ENCODE measurements around the gene RAN.
"Not testable (repeated sequence)": the region's sequence is repeated elsewhere in the genome, so short reads cannot be mapped to it uniquely, and the experiment has no call there.

Gene RAN

DNA sequence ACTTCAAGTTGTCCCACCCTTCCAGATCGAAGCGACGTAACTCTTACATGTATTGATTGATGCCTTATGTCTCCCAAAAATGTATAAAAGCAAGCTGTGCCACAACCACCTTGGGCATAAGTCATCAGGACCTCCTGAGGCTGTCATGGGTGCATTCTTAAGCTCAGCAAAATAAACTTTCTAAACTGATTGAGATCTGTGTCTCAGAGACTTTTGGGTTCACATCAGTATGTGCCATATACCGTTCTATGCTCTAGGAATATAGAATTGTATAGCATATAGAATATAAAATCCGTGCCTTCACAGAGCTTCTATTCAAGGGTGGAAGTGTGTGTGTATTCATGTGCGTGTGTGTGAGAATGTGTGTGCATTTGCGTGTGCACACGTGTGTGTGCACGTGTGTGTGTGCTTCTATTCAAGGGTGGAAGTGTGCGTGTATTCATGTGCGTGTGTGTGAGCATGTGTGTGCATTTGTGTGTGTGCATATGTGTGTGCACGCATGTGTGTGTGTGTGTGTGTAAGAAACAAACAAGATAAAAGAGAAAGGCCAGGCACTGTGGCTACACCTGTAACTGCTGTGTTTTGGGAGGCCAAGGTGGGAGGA, 21.3 kb upstream of the RAN start:
- TF ChIP-seq, protein P1, sequence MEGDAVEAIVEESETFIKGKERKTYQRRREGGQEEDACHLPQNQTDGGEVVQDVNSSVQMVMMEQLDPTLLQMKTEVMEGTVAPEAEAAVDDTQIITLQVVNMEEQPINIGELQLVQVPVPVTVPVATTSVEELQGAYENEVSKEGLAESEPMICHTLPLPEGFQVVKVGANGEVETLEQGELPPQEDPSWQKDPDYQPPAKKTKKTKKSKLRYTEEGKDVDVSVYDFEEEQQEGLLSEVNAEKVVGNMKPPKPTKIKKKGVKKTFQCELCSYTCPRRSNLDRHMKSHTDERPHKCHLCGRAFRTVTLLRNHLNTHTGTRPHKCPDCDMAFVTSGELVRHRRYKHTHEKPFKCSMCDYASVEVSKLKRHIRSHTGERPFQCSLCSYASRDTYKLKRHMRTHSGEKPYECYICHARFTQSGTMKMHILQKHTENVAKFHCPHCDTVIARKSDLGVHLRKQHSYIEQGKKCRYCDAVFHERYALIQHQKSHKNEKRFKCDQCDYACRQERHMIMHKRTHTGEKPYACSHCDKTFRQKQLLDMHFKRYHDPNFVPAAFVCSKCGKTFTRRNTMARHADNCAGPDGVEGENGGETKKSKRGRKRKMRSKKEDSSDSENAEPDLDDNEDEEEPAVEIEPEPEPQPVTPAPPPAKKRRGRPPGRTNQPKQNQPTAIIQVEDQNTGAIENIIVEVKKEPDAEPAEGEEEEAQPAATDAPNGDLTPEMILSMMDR (conservative IDR thresholded peaks at IDR 0.05; ENCODE audit: low read length) = no peak
- no peak overlapping the region for H3K4me3 ChIP-seq (ENCODE audit: low read length)
- no peak for DNase-seq (ENCODE audit: low read depth)

DNA sequence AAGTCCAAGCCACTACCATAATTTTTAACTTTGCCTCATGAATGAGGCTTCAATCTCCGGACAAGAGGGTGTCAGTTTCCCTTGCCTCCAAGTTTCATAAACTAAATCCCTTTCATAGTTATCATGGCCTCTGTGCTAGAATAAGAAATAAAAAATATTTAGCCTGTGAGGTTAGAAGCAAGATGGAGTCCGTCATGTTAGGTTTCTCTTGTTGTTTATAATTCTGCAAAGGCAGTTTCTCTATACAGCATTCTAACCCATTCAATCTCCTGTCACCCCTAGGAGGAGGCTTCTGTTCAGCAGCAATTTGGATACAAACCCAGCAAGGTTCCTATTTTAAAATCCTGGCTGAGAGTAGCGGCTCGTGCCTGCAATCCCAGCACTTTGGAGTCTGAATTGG, 15.8 kb upstream of the RAN start:
- no peak overlapping the region for H3K4me3 ChIP-seq (ENCODE audit: low read length)
- TF ChIP-seq, protein P1 (conservative IDR thresholded peaks at IDR 0.05; ENCODE audit: low read length) = no peak

DNA sequence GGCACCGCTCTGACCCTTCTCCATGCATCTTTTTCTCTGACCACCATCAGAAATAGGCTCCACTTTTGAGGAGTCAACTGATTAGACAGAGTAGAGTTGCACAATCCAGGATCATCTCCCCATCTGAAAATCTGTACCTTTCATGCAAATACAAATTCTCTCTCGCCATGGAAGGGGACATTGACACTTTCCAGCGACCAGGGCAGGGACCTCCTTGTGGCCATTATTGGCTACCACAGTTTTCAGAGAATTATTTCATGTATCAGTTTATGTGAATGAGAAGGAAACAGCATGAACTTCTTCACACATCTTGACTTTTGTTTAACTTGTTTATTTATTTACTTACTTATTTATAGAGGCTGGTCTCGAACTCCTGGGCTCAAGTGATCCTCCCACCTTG, 13.8 kb upstream of the RAN start:
- TF ChIP-seq, protein P1 (conservative IDR thresholded peaks at IDR 0.05; ENCODE audit: low read length) = no peak
- DNase-seq (ENCODE audit: low read depth) = no peak
- no peak overlapping the region for H3K4me3 ChIP-seq (ENCODE audit: low read length)

More for the DNA sequence above, 15.8 kb upstream of the RAN start:
- no peak for DNase-seq (ENCODE audit: low read depth)

DNA sequence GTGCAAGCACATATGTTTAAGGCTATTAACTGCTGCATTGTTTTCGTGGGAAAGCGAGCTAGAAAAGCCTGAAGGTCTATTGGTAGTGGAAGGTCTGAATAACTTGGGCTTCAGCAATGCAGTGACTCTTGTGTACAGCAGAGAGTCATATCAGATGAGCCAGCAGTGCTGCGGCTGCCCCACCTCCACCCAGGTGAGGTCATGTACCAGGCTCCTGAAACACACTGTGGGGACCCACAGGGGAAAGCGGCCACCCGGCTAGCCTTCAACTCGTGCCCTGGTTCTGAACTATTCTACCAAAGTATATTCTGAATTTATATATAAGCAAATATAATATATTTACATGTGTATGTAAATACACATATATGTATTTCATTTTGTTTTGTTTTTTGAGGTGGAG, 12.7 kb upstream of the RAN start:
- no peak for DNase-seq (ENCODE audit: low read depth)
- TF ChIP-seq, protein P1 (conservative IDR thresholded peaks at IDR 0.05; ENCODE audit: low read length) = no peak
- no peak overlapping the region for H3K4me3 ChIP-seq (ENCODE audit: low read length)

DNA sequence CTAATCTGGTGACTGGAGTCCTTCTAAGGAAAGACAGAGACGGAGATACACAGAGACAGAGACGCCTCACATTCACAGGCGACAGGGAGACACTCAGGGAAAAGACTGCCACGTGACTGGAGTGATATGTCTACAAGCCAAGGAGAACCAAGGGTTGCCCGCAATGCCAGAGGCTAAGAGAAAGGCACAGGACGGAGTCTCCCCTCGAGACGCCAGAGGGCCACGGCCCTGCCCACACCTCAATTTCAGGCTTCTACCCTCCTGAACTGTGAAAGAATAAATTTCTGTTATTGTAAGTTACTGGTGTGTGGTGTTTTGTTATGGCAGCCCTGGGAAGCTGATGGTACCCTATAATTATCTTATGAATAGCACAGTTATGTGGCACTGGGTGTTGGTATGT, 11.6 kb upstream of the RAN start:
- TF ChIP-seq, protein P1 (conservative IDR thresholded peaks at IDR 0.05; ENCODE audit: low read length) = no peak
- H3K4me3 ChIP-seq (ENCODE audit: low read length) = no peak overlapping the region
- no peak for DNase-seq (ENCODE audit: low read depth)

DNA sequence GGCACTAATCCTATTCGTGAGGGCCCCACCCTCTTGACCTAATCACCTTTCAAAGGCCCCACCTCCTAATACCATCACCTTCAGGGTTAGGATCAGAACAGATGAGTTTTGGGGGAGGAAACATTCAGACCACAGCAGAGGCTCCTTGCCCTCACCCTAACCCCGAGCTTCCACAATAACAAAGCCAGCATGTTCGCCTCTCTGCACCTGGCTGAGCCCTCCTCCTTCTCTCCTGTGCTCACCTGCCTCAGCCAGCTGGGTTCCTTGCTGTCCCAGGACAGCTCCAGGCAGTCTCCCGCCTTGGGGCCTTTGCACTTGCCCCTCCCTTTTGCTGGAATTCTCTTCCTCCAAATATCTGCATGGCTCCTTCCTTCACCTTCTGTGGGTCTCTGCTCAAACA, 9.7 kb upstream of the RAN start:
- no peak overlapping the region for H3K4me3 ChIP-seq (ENCODE audit: low read length)
- TF ChIP-seq, protein P1 (conservative IDR thresholded peaks at IDR 0.05; ENCODE audit: low read length) = no peak
- no peak for DNase-seq (ENCODE audit: low read depth)

DNA sequence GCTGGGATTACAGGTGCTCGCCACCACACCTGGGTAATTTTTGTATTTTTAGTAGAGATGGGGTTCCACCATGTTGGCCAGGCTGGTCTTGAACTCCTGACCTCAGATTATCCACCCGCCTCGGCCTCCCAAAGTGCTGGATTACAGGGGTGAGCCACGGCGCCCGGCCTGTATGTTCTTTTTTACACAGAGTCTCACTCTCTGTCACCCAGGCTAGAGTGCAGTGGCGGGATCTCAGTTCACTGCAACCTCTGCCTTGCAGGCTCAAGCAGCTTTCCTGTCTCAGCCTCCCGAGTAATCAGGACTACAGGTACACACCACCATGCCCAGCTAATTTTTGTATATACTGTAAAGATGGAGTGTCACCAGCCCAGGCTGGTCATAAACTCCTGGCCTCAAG, 9.1 kb upstream of the RAN start:
- DNase-seq (ENCODE audit: low read depth); H3K4me3 ChIP-seq (ENCODE audit: low read length): not testable (repeated sequence)

DNA sequence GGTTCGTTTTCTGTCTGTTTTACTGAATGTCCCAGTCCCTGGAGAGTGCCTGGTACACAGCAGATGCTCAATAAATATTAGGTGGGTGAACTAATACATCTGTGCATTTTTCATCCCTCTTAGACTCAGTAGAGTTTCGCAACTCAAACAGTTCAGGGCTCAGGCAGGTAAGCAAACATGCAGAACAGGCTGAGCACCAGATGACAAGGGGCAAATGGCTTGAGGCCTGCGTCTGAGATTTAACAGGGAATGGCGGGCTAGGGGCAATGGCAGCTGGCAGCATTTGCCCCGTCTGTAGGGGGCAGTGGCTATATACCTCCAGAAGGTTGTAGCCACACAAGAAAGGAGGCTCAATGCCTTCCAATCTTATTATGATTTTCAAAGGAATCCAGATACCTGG, 8.6 kb upstream of the RAN start:
- H3K4me3 ChIP-seq (ENCODE audit: low read length) = no peak overlapping the region
- no peak for DNase-seq (ENCODE audit: low read depth)
- TF ChIP-seq, protein P1 (conservative IDR thresholded peaks at IDR 0.05; ENCODE audit: low read length) = no peak
